EL (cell line): ENCODE results near the gene COX11.
A peak's percentile ranks its signal among the peaks of the same experiment; 100 is the strongest.

Experiments used
- DNase-seq: peaks from one replicate; pipeline ENCODE4 v3.0.0-alpha.2; 2016

Gene COX11

DNA sequence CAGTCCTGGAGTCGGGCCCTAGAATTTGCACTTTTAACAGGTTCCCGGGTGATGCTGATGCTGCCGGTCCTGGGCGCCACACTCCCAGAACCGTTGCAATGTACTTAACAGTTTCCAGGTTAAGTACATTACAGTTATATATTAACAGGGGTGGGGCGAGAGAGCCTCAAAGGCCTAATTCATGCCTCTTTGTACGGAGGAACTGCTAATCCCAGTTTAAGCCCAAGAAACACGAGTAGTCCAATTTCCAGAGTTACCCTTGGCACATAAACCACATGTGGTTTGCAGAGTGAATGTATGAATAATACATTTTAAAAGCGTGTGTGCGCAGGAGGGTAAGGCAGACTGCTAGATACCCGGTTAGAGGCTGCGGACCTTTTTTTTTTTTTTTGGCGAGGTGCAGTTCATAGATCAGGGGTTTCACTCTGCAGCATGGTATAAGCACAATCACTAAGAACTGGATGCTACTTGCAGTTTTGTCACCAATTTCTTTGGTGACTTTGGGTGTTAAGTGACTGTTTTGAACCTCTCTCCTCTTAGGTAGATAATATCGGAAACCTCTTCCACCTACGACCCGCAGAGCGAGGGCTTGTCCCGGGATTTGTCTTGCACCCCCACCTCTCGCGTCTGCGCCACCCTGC lies 713 bp downstream of the COX11 start:
- DNase-seq, result peak; percentile 47

DNA sequence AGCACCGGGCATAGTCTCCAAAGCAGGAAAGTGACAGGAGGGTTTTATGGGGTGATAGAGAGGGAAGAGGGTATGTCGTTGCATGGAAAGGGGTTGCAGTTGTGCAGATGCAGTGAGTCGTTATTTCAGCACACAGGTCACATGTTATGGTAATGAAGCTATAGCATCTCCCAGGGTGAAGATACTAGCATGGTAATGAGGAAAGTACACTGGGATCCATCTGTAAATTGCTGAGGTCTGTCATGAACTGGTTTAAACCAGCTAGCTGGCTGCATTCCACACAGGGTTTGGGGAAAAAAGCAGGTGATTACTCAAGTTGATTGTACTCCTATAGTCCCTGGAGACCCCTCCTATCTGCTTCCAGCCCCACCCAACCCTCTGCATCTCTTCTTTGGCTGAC lies 11.7 kb downstream of the COX11 start:
- no peak for DNase-seq

DNA sequence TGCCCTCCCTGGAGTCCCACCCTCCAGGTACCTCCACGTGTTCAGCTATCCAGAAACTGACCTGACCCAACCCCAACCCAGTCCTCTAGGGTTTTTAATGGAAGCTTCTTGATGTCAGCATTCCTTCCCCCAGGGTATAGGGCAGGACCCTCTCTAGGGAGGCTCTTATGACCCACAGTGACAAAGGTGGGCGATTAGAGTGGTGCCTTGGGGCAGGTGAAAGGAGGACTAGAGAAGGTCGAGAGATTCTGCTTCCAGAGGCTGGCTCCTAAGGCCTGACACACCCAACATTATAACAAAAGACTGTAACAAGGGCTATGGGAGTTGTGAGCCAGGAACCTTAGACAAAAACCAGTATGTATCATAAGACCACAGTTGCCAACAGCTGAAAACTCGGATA lies 17.2 kb downstream of the COX11 start:
- DNase-seq, result no peak

DNA sequence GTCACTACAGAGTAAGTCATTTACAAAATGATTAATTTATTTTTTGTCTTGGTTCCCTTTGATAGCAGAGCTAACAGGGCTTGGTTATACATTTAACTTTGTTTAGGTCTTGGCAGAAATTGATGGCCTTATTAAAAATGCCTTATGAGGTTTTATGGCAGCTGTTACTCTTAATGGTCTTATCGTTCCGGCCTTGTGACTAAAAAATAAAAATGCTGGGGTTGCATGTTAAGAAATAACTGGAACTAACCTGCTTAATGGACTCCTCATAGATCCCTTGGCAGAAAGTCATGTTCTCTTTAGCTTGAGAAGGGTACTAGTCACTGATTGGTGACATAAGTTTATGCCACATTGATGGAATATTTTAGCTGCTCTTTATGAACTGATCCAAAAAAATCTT lies 18.3 kb downstream of the COX11 start:
- DNase-seq, result no peak

DNA sequence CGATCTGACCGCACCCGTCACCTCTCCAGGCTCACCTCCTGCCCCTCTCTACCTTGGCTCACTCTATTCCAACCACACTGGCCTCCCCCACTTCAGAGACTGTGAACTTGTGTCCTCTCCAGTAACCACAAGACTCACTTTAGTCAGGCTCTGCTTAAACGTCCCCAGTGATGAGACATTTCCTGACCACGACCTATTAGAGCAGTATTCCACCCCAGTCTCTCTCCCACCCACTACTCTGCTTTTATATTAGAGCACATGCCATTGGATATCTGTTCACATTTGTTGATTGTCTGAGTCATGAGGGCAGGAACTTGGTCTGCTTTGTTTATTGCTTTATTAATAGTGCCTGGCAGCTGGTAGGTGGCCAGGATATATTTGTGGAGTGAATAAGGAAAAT lies 20.1 kb downstream of the COX11 start:
- DNase-seq, result peak; percentile 95

DNA sequence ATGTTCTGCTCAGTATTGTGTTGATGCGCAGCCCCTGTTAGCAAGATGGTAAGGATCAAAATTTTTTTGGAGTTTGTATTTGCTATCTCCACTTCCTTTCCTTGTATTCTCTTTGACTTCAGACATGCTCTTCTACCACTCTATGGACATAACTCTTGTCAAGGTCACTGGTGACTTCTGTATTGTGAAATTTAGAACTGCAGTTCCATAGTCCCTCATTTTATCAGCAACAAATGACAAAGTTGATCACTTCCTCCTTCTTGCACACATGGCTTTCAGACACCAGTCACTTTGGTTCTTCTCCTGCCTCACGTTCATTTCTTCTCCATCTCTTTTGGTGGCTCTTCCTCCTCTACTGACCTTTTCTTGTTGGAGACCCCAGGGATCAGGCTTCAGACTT lies 21.1 kb downstream of the COX11 start:
- DNase-seq, result no peak

DNA sequence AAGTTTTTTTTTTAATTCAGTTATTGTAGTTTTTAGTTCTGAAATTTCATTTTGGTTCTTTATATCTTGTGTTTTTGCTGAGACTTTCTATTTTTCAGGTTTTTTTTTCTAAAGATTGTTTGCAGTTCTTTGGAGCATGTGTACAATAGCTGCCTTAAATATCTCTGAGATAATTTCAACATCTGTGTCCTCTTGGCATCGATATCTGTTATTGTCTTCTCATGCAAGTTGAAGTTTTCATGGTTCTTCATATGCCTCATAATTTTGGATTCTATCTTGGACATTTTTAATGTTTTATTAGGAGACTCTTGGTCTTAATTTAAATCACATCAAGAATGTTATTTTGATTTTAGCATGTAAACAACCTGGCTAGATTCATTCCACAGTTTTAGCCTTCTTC lies 22.8 kb downstream of the COX11 start:
- DNase-seq, result no peak

DNA sequence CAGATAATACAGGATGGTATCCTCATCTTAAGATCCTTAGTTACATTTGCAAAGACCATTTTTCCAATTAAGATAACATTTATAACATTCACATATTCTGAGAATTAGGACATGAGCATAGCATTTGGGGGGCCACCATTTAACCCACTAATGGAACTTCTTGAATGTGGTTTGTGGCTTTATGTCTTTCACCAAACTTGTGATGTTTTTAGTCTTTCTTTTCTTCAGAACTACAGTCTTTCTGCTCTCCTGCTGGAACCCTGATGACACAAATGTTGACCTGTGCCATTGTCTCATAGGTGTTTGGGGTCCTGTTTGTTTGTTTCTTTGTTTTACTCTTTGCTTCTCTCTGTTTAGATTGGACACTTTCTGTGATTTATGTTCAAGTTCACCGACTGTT lies 23.2 kb downstream of the COX11 start:
- DNase-seq, result no peak

DNA sequence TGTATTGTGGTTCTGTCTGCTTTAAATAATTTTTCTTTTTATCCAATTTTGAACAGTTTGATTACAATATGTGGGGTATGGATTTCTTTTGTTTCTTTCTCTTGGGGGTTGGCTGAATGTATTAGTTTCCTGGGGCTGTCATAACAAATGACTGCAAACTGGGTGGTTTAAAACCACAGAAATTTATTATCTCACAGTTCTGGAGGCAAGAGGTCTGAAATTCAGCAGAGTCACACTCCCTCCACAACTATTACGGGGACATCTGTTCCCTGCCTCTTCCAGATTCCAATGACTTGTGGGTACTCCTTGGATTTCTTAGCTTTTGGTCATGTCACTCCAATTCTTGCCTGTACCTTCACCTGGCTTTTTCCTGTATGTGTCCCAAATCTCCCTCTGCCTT lies 23.7 kb downstream of the COX11 start:
- DNase-seq, result peak; percentile 53

DNA sequence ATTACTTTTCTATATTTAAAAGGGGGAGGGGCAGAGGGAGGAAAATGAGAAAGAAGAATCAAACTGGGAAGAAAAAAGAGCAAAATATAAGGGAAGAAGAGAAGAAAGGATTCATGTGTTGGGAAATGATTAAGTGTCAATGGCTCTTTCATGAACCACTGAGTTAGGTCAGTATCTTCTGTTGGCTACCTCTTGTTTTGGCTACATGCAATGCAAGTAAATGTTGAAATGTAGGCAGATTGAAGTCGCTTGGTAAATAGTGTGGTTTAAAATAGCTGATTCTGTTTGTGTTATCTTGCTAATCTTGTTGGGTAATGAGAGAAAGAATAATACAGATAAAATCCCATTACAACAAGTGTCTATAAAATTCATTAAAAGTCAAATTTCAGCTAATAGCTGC lies 27.2 kb downstream of the COX11 start:
- DNase-seq, result no peak

DNA sequence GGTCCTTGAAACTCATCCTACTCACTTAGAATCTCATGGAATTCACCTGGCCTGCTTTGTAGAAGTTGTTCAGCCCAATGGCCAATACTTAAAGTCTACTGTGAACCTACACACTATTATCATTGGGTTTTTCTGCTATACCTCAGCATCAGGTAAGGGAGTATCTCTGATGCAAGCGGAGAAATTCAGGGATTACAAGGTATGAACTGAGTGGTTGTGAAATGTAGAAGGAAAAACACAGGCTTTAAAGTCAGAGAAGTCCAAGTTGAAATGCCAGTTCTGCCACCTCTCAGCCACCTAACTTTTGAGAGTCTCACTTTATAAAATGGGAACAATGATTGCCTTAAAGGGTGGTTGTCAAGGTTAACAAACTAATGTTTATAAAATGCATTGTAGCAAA lies 31.0 kb downstream of the COX11 start:
- no peak for DNase-seq

DNA sequence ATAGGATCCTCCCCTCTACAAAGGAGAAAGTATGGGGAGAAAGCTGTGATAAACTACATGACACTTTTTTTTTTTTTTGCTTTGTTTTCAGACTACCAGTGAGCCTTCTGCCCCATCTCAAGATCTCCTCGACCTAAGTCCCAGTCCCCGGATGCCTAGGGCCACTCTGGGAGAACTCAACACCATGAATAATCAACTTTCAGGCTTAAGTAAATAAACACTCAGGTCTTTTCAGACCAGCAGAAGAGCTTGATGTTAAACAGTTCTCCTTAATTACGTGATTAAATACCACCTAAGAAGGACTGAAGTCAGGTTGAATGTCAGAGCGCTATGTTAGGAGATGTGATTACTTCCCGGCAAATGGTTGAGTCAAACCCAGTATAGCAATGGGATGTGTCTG lies 31.4 kb downstream of the COX11 start:
- DNase-seq, result no peak

DNA sequence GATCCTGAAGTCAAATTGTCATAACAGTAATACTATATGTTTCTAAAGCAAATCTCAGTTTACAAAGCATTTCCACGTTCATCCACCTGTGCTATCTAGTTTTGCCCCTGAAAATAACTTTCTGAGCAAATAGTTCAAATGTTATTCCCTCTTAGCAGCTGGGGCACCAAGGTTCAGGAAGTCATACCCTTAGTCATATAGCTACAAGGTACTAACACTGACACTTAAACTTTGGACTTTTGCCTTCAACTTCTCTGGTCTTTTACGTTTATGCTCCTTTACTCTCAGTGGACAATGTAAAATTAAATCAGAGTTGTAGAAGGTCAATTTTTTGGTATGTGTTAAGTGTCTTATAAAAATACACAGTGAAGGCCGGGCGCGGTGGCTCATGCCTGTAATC lies 33.0 kb downstream of the COX11 start:
- no peak for DNase-seq

DNA sequence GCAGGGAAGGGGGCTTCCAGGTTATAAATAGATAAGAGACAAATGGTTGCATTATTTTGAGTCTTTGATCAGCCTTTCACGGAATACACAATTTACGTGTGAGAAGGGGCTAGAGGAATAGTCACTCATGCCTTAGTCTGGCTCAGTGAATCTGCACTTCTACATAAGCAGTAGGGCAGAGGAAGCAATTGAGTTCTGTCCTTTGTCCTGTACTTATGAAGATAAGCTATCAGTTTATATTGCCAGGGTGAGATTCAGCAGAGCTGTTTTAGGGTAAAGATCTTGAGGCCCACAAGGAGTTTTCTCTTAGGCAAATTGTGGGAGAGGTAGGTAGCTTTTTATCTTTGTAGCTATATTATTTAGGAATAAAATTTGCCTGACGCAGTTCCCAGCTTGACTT lies 34.5 kb downstream of the COX11 start:
- no peak for DNase-seq

DNA sequence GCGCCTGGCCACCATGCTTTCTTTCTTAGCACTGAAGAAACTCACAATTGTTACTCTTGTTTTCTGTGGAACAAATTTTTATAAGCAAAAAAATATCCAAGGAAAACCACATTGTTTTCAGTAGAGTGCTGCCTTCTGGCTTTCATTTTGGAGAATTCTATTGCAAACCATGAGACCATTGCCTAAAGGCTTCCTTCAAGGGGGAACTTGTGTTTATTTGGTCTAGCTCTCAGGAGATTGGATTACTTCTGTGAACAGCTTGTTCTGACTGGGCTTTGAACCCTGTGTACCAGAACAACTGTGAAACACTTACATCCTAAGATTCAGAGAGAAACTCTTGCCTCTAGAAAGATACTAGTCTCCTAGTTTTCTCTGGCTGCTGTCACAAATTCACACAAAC lies 35.7 kb downstream of the COX11 start:
- no peak for DNase-seq

DNA sequence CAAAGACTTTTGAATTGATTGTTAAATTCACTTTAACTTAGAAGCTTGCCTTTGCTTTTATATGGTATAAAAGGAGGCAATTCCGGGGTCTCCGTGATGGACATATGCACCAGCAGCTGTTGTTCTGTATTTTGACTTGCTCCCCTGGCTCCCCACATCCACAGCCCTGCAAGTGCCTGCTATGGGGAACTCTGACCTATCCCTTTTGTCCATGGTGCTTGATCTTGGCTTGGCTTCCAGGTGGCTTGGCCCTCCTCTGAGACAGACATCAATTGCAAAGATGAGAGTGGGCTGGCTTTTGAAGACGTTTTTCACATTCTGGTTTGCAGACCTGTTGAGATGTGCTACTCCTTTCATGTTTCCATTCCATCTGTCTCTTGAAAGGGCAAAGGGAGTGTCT lies 40.9 kb downstream of the COX11 start:
- DNase-seq, result no peak

DNA sequence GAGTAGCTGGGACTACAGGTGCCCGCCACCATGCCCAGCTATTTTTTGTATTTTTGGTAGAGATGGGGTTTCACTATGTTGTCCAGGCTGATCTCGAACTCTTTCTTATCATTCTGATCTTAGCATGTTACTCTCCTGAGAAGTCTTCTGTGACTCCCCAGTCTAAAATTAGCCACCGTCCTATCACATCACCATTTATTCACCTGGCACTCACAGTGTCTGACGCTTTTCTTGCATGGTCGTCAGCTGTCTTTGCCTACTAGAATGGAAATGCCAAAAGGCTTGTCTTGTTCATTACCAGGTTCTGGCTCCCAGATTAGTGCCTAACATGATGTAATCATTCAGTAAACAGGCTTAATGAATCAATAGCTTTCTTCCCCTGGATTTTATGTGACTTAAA lies 44.0 kb downstream of the COX11 start:
- no peak for DNase-seq

DNA sequence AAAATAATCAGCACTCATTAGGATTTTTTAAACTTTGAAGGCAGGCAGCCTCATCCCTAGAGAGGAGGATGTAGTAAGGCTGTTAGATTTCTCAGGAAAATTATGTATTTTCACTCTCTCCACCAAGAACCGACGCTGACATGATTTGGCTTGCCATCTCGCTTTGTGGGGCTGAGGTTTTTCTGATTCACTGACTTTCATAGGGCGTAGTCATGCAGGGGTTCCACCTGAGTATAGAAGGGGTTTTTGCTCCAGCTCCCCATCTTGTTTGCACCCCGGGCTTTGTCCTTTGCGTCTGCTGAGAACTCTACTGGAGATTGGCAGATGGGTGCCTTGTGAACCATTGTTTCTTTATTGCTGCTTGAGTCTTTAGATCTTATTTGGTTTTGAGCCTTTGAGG lies 47.6 kb downstream of the COX11 start:
- no peak for DNase-seq

DNA sequence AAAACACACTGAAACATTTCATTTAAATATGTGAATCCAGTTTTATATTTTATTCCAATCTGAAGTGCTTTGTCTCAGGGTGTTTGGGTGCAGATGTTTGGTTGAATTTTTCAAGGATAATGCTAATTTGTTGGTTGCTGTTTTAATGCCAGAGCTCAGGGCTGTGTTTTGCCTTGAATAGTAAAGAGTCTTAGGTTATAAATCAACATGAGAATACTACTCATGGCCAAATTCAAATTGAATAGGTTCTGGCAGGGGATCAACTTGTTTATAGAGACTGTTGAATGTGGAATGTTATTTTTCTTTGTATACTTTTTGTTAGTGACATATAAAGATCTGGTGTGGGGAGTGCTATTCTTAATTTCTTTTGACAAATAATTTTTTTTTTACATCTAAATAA lies 49.0 kb downstream of the COX11 start:
- no peak for DNase-seq

DNA sequence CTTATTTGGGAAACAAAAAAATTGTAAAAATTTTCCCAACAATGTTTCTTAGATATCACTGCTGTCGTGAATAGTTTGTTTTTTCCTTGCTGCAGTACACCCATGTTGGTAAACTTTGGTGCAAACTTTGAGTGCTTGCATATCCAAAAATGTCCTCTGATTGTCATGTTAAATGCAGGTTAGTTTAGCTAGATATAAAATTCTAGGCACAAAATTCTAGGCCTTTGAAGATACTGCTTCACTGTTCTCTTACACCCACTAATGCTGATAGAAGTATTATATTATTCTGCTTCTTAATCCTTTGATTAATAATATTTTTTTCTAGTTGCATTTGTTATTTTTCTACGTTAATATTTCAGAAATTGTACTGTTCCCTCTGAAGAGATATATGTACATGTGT lies 51.7 kb downstream of the COX11 start:
- no peak for DNase-seq
